ENCODE measurements around the gene LZIC. TPM values are rescaled to one million over a fixed set of nuclear protein-coding genes. Genes with fewer than 3 reads are reported as not detected.

The LZIC gene
- total and polyA plus RNA-seq, 2 of the 13 experiments (the other 11 are each of a cell fraction or from before 2014, with no cell fraction given), result 25.2 to 71.8 TPM

DNA sequence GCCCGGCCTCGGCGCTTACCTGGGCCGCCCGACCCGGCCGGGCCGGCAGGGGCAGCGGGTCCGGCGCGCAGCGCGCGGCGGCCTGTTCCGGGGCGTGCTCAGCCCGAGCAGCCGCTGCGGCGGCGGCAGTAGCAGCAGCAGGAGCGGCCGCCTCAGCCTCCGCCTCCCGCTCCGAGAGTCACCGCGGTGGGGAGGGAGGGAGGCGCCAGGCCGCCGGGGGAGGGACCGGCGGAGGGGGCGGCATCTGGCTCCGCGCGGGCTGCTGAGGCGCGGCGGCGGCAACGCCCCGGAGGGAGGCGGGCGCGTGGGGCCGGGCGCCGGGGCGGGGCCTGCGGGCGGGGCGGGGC lies 33.1 kb downstream of the LZIC start, which contains the start of gene CTNNBIP1:
TSS of gene CTNNBIP1 (minus strand) at position 194 of the 347 bp plus-strand sequence. CDS start 38,205 bp downstream, outside the sequence.
- Histone ChIP-seq H3K4me2 (ENCODE audit: low read depth, low read length) (peak within 1 kb of the TSS; percentile 87), H2AFZ (ENCODE audit: low read length) (peak within 1 kb of the TSS; percentile 79), H4K20me1 (ENCODE audit: insufficient read depth, low read length) (no peaks in the 10 kb centered on the region), H3K4me3 (replicated peaks in 1 of 3; ENCODE audit: insufficient read depth in 1 of 3, low read depth in 2 of 3, low read length in 3 of 3) (peak within 1 kb of the TSS; percentile 78 to 98 (median 82)), H3K79me2 (ENCODE audit: insufficient read depth, low read length) (peaks cover 38% of the 10 kb centered on the region), H3K36me3 (replicated peaks in 1 of 2; ENCODE audit: control insufficient read depth in 1 of 2, insufficient read depth in 2 of 2, low read length in 2 of 2) (no peaks in the 10 kb centered on the region; a peak in 1 of 5 replicates), H3K9me3 (ENCODE audit: low read length) (no peaks in the 10 kb centered on the region), H3K4me1 (ENCODE audit: insufficient read depth, low read length) (peaks cover 77% of the 10 kb centered on the region), H3K27ac (ENCODE audit: extremely low read length, insufficient read depth, low read length) (peak within 1 kb of the TSS; percentile 87), H3K27me3 (ENCODE audit: control insufficient read depth in 1 of 2, insufficient read depth in 2 of 2, low read length in 2 of 2) (no peaks in the 10 kb centered on the region; a peak in 1 of 5 replicates), H3K9ac (ENCODE audit: insufficient read depth, low read depth, low read length) (peak within 1 kb of the TSS; percentile 84)
- CTCF ChIA-PET (ENCODE audit: low intra/inter-chr PET ratio, low total read pairs), result no interaction called here
- ATAC-seq (peak; percentile 57), FAIRE-seq (no peak), DNase-seq (ENCODE audit: low spot score) (no peak)
- BruUV-seq (replicated peaks), result no TSS peak
- no CpG with 5 or more reads among the region's 55 CpGs for WGBS (ENCODE audit: low lambda C conversion rate)
- intact Hi-C loops (cut with micrococcal nuclease; ENCODE audit: unreplicated experiment), result loop anchor here (1.0 kb wide), 1 partner anchor 35 kb away; no protein-coding TSS in a partner anchor
- POLR2A ChIA-PET, result interaction anchor here (1.0 to 1.2 kb wide), 11 partner anchors 9 to 193 kb away, joined by 3 to 22 read pairs (median 5); partner anchors contain the start of genes LZIC and NMNAT1
- in situ Hi-C loops (cut with HindIII; ENCODE audit: extremely low pct_ligation_motif_present, low pct_unique_long_range_greater_than_20kb), result no loop called here
- TF ChIP-seq, protein P1, sequence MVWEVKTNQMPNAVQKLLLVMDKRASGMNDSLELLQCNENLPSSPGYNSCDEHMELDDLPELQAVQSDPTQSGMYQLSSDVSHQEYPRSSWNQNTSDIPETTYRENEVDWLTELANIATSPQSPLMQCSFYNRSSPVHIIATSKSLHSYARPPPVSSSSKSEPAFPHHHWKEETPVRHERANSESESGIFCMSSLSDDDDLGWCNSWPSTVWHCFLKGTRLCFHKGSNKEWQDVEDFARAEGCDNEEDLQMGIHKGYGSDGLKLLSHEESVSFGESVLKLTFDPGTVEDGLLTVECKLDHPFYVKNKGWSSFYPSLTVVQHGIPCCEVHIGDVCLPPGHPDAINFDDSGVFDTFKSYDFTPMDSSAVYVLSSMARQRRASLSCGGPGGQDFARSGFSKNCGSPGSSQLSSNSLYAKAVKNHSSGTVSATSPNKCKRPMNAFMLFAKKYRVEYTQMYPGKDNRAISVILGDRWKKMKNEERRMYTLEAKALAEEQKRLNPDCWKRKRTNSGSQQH (CRISPR knock-in tag; IDR thresholded peaks at IDR 0.05; ENCODE audit: low read depth), result 0 out of 2 replicates have a peak, but pooled peaks have one; percentile 42
- TF ChIP-seq HDAC1 (CRISPR knock-in tag; IDR thresholded peaks at IDR 0.05) (0 out of 2 replicates have a peak, but pooled peaks have one; percentile 10), ZFY (CRISPR knock-in tag; IDR thresholded peaks at IDR 0.05) (peak; percentile 65; the same call in 1 of the 2 replicates), MED8 (CRISPR knock-in tag; IDR thresholded peaks at IDR 0.05; ENCODE audit: insufficient replicate concordance) (no peak), SPEN (CRISPR knock-in tag; IDR thresholded peaks at IDR 0.05; ENCODE audit: low read depth) (0 out of 2 replicates have a peak, but pooled peaks have one; percentile 14), ASH2L (IDR thresholded peaks at IDR 0.05; ENCODE audit: insufficient read length, low read depth, low read length) (no peak), KLF6 (CRISPR knock-in tag; IDR thresholded peaks at IDR 0.05) (no peak), RBFOX2 (IDR thresholded peaks at IDR 0.05; ENCODE audit: low read depth, low read length) (peak; percentile 62), CCDC6 (CRISPR knock-in tag; IDR thresholded peaks at IDR 0.05) (peak; percentile 64; the same call in 1 of the 2 replicates), ZFX (CRISPR knock-in tag; IDR thresholded peaks at IDR 0.05; ENCODE audit: low read depth) (peak; percentile 10; the same call in 1 of the 2 replicates), KDM6A (CRISPR knock-in tag; IDR thresholded peaks at IDR 0.05; ENCODE audit: low read depth) (no peak), MTA3 (CRISPR knock-in tag; IDR thresholded peaks at IDR 0.05) (no peak)
- TF ChIP-seq, protein P2, sequence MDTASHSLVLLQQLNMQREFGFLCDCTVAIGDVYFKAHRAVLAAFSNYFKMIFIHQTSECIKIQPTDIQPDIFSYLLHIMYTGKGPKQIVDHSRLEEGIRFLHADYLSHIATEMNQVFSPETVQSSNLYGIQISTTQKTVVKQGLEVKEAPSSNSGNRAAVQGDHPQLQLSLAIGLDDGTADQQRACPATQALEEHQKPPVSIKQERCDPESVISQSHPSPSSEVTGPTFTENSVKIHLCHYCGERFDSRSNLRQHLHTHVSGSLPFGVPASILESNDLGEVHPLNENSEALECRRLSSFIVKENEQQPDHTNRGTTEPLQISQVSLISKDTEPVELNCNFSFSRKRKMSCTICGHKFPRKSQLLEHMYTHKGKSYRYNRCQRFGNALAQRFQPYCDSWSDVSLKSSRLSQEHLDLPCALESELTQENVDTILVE (CRISPR knock-in tag; IDR thresholded peaks at IDR 0.05), result 0 out of 2 replicates have a peak, but pooled peaks have one; percentile 6
- TF ChIP-seq, protein P3, sequence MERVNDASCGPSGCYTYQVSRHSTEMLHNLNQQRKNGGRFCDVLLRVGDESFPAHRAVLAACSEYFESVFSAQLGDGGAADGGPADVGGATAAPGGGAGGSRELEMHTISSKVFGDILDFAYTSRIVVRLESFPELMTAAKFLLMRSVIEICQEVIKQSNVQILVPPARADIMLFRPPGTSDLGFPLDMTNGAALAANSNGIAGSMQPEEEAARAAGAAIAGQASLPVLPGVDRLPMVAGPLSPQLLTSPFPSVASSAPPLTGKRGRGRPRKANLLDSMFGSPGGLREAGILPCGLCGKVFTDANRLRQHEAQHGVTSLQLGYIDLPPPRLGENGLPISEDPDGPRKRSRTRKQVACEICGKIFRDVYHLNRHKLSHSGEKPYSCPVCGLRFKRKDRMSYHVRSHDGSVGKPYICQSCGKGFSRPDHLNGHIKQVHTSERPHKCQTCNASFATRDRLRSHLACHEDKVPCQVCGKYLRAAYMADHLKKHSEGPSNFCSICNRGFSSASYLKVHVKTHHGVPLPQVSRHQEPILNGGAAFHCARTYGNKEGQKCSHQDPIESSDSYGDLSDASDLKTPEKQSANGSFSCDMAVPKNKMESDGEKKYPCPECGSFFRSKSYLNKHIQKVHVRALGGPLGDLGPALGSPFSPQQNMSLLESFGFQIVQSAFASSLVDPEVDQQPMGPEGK (CRISPR knock-in tag; IDR thresholded peaks at IDR 0.05), result peak; percentile 67
- TF ChIP-seq, protein P4, sequence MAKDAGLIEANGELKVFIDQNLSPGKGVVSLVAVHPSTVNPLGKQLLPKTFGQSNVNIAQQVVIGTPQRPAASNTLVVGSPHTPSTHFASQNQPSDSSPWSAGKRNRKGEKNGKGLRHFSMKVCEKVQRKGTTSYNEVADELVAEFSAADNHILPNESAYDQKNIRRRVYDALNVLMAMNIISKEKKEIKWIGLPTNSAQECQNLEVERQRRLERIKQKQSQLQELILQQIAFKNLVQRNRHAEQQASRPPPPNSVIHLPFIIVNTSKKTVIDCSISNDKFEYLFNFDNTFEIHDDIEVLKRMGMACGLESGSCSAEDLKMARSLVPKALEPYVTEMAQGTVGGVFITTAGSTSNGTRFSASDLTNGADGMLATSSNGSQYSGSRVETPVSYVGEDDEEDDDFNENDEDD (CRISPR knock-in tag; IDR thresholded peaks at IDR 0.05; ENCODE audit: borderline replicate concordance), result peak; percentile 28; the same call in 1 of the 2 replicates
- TF ChIP-seq, protein P5, sequence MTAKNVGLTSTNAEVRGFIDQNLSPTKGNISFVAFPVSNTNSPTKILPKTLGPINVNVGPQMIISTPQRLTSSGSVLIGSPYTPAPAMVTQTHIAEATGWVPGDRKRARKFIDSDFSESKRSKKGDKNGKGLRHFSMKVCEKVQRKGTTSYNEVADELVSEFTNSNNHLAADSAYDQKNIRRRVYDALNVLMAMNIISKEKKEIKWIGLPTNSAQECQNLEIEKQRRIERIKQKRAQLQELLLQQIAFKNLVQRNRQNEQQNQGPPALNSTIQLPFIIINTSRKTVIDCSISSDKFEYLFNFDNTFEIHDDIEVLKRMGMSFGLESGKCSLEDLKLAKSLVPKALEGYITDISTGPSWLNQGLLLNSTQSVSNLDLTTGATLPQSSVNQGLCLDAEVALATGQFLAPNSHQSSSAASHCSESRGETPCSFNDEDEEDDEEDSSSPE (CRISPR knock-in tag; IDR thresholded peaks at IDR 0.05), result peak; percentile 52; the same call in 1 of the 2 replicates
